HFFc6 (cell line): Measurements from ENCODE around the gene HTR7. TPM values are rescaled to one million over a fixed set of nuclear protein-coding genes. Genes with fewer than 3 reads are reported as not detected.

ENCODE experiments used
- DNase-seq: peaks from one replicate; pipeline ENCODE4 v3.0.0-alpha.2; 2018
- H3K27ac Mint-ChIP-seq: 2 replicates; pipeline ENCODE4 v1.8.0; 2020; ENCODE audit warnings: mild to moderate bottlenecking, mixed read lengths
- H3K27me3 Mint-ChIP-seq: 2 replicates; pipeline ENCODE4 v1.8.0; 2021; ENCODE audit warnings: mild to moderate bottlenecking, moderate library complexity, mixed read lengths; ENCODE audit not compliant: insufficient read depth
- H3K36me3 Mint-ChIP-seq: 2 replicates; pipeline ENCODE4 v1.8.0; 2021; ENCODE audit warnings: low read depth, mixed read lengths
- H3K4me1 Mint-ChIP-seq: 2 replicates; pipeline ENCODE4 v1.8.0; 2020; ENCODE audit warnings: low read depth, mixed read lengths
- H3K4me3 Mint-ChIP-seq: 2 replicates; pipeline ENCODE4 v1.8.0; 2020; ENCODE audit warnings: mild to moderate bottlenecking, moderate library complexity, mixed read lengths
- H3K9me3 Mint-ChIP-seq: 2 replicates; pipeline ENCODE4 v1.8.0; 2020; ENCODE audit warnings: mild to moderate bottlenecking, mixed read lengths
- CTCF ChIP-seq: fragments of 200-600 bp; sonication (generic); IDR thresholded peaks from 2 replicates; pipeline ENCODE4 v1.5.0; 2021; ENCODE audit warnings: antibody characterized with exemption, mild to moderate bottlenecking
- total RNA-seq, 6 experiments: library from RNA; stranded (reverse); fragmentation: NEBNext Ultra II Directional; extraction: Animal tissue kit (Norgen Biotek cat#: 25700); gene quantifications; 2 replicates in 1 of 6; 3 replicates in 5 of 6; pipeline ENCODE4 v1.2.3, GENCODE V29; 2021

HTR7 gene
- total RNA-seq, 6 experiments from 2014 or later = 0.23 to 0.50 (median 0.30) TPM

- DNase-seq = peak; percentile 9
- Mint-ChIP-seq H3K9me3 (no peaks in the 10 kb centered on the region), H3K27me3 (peaks cover 6% of the 10 kb centered on the region), H3K36me3 (no peaks in the 10 kb centered on the region), H3K27ac (no peak overlapping the region), H3K4me3 (no peak overlapping the region), H3K4me1 (peaks cover 5% of the 10 kb centered on the region)
- peak; percentile 72 for TF ChIP-seq CTCF
Measured at GRCh38 chr10:90779548-90779947, 78.3 kb downstream of the HTR7 start.

DNA sequence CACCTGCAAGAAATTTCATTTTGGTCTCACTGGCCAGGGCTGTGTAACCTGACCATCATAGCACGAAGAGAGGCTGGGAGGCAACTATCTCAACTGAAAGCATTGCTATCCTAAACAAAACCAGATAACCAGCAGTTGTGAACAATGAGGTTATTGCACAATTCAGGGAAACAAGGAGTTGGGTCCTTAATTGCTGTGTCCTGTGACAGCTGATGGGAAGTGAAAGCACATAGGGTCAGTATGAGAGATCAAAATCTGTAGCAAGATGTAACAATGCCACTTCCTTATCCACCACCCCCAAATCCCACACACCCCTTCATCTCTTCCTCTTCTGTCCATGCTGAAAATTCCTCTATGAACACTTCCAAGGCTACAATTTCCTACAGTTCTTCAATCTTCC lies 80.2 kb downstream of the HTR7 start:
- Mint-ChIP-seq H3K4me1 (peaks cover 5% of the 10 kb centered on the region), H3K4me3 (no peak overlapping the region), H3K27me3 (peaks cover 4% of the 10 kb centered on the region; the same call in 1 of the 2 replicates), H3K27ac (no peak overlapping the region), H3K36me3 (no peaks in the 10 kb centered on the region), H3K9me3 (no peaks in the 10 kb centered on the region)
- no peak for DNase-seq
- TF ChIP-seq CTCF = no peak

- H3K27me3 Mint-ChIP-seq = peaks cover 4% of the 10 kb centered on the region; the same call in 1 of the 2 replicates
- TF ChIP-seq CTCF = no peak
- no peak overlapping the region for H3K27ac Mint-ChIP-seq
- H3K36me3 Mint-ChIP-seq = no peaks in the 10 kb centered on the region
- H3K4me3 Mint-ChIP-seq = no peak overlapping the region
- no peaks in the 10 kb centered on the region for H3K9me3 Mint-ChIP-seq
- peaks cover 5% of the 10 kb centered on the region for H3K4me1 Mint-ChIP-seq
- DNase-seq = no peak
Measured at GRCh38 chr10:90775351-90776028, 82.3 kb downstream of the HTR7 start.

- H3K4me3 Mint-ChIP-seq = no peak overlapping the region
- H3K36me3 Mint-ChIP-seq = no peaks in the 10 kb centered on the region
- no peaks in the 10 kb centered on the region for H3K9me3 Mint-ChIP-seq
- TF ChIP-seq CTCF = no peak
- peaks cover 3% of the 10 kb centered on the region for H3K4me1 Mint-ChIP-seq
- no peak overlapping the region for H3K27ac Mint-ChIP-seq
- no peak for DNase-seq
- H3K27me3 Mint-ChIP-seq = peaks cover 3% of the 10 kb centered on the region; the same call in 1 of the 2 replicates
Measured at GRCh38 chr10:90769946-90770841, 87.6 kb downstream of the HTR7 start.

- Mint-ChIP-seq H3K4me1 (no peaks in the 10 kb centered on the region), H3K36me3 (no peaks in the 10 kb centered on the region), H3K27me3 (peaks cover 8% of the 10 kb centered on the region), H3K4me3 (no peak overlapping the region), H3K27ac (no peak overlapping the region), H3K9me3 (no peaks in the 10 kb centered on the region)
- peak; percentile 88 for TF ChIP-seq CTCF
- DNase-seq = peak; percentile 10
Measured at GRCh38 chr10:90751107-90751997, 106.5 kb downstream of the HTR7 start.
